ENCODE measurements around the gene NAA40. TPM values are rescaled to one million over a fixed set of nuclear protein-coding genes. Genes with fewer than 3 reads are reported as not detected.

Gene NAA40
- total RNA-seq, 1 experiment from 2014 or later = 5.3 TPM

DNA sequence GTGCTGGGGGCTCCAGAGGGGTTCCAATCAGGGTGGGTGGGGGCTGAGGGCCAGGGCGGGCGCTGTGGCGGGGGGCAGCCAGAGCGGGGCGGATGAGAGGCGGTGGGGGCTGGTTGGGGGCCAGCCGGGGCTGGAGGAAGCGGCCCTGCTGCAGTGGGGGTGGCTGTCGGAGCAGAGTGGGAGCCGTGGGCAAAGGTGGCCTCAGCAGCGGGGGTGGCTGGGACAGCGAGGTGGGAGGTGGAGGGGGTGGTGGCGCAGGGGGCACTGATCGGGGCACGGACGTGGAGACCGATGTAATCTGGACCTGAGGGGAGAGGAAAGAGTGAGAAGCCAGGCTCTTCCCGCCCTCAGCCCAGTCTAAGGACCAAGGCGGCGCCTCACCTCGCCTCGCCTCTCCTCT, 26.9 kb upstream of the NAA40 start:
- no peak for DNase-seq (ENCODE audit: extremely low read depth, low read depth)

DNA sequence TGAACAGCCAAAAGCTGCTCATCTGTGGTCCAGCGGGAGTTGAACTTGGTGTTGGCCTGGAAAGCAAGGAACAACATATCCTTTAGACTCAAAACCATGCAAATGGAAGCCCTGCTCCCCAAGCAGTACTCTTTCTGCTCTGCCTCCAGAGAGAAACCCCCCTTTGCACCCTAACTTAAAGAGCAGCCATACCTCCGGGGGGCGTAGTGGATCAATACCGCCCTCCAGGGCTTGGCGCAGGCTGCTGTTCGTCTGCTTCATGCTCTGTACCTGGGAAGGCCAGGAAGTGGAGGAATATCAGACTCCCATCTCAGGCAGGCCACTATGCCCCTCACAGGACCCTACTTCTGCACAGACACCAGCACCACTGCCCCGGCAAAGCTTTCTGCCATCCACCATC, 26.1 kb upstream of the NAA40 start:
- no peak for DNase-seq (ENCODE audit: extremely low read depth, low read depth)

DNA sequence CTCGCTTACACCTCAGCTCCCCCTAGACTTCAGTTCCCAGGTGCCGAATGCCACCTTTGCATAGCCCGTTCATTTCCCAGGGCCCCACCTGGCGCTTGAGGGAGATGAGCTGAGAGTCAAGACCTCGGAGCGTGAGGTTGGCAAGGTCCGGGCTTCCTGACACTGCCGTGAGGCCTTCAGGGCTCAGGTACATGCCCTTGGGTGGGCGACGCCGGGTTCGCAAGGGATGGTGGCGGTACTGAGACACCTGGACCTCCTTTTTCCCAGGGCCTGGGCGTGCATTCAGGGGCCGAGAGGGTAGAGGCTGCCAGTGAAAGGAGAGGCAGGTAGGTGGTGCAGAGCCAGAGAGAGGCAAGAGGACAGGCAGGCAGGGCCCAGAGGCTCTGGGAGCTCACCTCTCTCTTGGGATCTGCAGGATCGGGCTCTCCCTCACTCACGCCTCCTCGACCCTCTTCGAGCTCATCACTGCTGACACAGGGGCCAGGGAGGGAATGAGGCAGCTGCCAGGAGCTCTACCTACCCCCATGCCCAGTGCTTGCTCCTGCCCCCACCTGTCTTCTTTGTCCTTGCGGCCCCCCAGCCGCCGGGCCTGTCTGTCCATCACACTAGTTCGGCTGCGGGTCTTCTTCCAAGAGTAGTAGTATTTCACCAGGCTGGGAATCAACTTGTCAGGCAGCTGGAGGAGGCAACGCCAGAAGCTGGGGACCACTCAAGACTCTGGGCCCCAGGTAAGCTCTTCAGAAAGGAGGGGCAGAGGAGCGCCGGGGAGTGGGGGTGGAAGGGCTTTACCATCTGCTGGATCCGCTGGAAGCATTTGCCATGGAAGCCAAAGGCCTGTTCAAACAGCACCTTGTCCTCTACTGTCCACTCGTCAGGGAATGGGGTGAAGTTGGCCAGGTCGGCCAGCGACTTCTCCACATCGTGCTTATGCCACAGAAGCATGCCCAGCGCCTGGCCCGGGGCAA, 24.7 kb upstream of the NAA40 start:
- DNase-seq (ENCODE audit: extremely low read depth, low read depth) = no peak

DNA sequence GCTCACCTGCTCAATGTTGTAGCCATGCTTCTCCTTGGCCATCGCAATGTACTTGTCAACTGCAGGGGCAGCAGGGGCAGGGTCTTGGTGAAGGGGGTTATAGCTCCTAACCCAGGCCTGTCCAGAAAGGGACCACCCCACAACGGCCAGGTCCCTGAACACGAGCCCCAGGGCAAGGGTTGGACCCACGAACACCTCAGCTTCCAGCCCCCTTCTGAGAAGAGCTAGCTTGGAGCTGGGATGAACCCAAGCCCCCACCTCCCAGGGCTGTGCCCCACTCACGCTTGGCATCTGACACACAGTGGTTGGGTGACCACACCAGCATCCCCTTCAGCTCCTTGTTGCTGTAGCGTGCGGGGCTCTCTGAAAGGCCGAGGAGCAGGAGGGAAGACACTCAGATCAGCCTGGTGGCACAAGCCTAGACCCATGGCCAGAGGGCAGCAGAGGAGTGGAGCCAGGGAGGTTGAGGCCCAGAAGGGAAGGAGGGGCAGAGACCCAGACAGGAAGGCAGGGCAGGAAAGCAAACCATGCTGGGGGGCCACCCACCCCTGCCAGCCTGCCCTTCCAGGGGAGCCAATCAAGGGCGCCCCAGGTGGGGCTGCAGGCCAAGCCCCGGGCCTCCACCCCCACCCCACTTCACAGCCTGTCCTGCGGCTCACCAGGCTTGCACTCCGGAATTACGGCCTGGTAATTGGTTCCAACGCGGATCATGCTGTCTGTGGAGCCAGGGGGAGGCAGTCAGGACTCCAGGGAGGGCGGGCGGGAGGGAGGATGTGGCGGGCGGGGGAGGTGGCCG, 23.7 kb upstream of the NAA40 start:
- no peak for DNase-seq (ENCODE audit: extremely low read depth, low read depth)

DNA sequence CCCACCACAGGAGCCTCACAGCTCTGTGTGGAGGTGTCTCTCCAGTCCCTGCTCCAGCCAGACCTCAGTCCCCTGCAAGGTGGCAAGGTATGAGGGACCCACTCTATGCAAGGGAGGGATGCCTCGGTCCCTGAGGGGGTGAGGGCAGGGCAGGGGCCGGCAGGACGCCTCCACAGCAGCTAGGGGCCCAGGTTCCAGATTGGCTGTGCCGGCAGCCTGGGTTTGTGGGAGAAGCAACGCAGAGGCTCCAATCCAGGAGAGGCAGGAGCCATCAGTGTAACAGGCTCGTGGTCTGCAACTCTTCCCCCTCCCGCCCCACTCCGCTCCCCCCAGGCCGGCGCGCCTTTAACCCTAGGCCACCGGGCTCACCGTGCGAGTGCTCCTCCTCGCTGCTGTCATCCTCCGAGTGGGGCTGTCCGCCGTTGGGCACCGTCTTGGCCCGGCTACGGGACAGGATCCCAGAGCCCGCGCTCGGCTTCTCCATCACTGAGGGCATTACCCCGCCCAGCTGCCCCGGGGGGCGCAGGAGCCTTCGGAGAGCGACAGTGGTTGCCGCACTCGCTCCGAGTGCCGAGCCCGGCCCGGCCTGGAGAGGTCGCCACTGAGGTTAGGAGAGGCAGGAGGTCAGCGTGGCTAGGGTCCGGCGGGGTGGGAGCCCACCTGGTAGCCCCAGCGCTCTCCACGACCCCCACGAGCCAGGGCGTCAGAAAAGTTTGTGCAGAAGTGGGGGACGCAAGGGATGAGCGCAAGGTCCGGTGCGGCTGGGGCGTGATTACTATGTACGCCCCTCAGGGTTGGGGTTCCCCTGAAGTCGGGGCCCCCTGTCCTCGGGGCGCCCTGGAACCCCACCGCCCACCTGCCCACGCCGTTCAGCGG, 22.6 kb upstream of the NAA40 start:
- DNase-seq (ENCODE audit: extremely low read depth, low read depth) = no peak

DNA sequence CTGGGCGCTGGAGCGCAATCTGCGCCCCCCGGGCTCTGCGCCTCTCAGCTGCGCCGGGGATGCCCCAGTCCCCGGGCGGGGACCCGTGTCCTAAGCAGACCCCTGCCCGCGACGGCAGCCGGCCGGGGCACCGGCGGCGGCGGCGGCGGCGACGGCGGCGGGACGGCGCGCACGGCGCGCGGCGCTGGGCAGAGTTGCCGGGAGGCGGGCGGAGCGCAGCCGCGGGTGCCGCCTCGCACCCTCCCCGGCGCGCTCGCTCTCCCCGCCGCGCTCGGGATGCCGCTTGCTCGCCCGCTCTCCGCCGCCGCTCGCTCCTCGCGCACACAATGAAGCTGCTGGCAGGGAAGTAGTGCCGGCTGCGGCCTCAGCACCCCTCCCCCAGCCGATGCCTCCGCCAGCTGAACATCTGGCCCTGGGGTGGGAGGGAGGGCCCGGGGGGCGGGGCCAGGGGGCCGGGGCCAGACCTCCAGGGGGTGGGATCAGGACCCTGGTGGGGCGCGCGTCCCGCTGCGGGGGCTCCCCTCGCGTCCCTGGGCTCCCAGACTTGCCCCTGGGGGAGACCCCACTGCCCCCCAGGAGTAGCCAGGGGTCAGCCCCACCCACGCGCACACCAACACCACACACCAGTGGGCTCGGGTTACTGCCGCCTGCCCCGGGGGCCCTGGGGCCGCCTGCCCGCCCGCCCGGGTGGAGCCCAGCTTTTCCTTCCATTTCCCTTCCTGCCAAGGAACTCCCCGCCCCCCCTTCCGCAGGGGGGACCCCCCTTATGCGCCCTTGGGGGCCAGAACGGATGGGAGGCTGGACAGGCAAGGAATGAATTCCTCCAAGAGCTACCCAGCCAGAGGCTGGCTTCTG, 21.7 kb upstream of the NAA40 start, which contains the start of gene RCOR2:
RCOR2 (minus strand) TSS at position 328 of the 855 bp plus-strand sequence. CDS start 708 bp downstream, outside the sequence.
- peak; percentile 64 for DNase-seq (ENCODE audit: extremely low read depth, low read depth)

DNA sequence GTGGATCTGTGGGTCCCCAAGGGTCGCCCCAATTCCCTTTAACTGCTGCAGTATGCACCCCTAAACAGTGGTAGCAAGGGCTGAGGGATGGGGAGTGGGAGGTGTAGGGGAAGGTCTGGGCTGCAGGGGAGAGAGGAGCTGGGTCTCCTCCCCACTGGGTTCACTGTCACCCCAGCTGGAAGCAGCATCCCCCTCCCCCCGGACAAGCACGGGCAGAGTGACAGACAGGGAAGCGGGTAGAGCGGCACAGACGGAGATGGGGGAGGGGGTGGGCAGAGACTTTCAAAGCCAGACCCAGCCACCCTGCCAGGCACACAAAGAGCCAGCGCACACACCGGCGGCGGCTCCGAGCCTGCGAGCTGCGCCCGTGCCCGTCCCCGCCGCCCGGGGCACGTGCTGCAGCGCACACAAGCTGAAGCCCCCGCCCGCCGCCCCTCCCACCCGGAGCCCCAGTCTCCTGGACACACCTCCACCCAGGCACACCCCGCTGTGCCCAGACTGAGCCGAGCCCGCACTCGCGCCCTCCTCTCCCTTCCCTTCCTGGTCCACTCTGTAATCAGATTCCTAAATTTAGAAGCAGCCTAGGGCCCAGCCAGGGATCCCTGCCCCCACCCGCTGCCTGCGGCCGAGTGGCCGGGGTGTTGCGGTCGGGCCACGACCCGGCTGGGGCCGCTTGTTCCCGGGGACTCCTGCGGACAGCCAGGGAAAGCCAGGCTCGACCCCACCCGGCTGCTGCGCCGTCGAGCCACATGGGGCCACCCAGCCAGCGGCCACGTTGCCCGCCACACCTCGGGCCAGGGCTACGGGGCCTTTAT, 20.9 kb upstream of the NAA40 start:
- peak; percentile 47 for DNase-seq (ENCODE audit: extremely low read depth, low read depth)

DNA sequence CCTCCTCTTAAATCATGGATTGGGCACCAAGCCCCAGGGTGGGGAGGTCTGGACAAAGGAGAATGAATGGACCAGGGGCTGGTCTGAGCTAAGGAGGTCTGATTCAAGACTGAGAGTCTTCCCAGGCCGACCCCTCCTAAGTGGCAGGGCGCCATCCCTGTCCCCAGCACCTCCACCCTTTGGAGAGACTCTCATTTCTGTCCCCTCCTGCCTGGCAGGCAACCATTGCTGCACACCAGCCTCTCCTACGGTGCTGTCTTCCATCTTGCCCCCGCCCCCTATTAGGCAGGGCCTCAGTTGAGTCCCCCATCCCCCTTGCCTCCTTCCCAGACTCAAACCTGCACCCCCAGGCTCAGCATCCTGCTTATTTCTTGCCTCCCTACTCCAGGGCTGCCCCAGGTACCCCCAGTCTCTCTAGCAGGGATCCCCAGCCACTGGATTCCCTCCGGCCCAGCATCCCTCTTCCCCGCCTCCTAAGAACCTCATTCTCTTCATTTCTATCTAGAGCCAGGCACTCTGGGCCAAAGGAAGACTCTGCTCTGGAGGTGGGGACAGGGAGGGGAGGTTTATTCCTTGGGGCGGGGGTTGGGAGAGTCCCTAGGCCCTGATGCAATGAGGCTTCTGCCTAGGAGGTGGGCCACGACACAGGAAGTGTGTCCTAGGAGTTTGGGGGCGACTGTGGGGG, 20.2 kb upstream of the NAA40 start:
- no peak for DNase-seq (ENCODE audit: extremely low read depth, low read depth)

DNA sequence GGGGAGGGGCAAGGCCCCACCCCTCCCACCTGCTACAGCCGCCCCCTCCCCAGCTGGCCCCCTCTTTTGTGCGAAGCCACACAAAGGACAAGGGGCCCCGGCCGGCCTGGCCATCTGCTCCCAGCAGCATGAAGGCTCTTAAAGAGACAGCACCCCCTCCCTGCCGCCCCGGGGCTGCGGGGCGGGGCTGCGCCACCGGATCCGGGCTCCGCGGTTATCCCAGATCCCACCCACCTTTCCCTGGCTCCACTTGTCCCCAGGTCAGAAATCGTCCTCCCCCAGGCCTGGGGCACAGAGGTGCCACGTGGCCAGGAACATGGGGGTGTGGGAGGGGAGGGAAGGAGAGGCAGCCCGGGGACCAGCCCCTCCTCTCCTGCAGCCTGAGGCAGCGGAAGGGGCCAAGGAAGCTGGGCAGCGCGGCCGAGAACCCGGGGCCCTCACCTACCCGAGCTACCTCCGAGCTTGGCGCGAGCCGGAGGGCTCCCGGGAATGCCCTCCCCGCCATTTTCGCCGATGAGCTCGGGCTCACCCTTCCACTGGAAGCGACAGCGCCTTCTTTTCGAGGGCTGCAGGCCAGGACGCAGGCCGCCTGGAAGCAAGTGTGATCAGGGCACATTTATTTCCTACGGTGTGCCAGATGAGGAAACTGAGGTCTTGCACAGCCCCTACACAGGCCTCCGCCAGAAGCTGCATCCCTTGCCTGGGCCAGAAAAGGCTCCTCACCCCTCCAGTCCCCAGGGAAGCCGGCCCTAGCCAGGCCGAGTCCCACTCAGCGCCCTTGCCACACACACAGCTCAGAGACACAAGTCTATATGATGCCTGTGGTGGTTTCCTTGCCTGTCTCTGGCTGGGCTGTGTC, 19.3 kb upstream of the NAA40 start:
- no peak for DNase-seq (ENCODE audit: extremely low read depth, low read depth)

DNA sequence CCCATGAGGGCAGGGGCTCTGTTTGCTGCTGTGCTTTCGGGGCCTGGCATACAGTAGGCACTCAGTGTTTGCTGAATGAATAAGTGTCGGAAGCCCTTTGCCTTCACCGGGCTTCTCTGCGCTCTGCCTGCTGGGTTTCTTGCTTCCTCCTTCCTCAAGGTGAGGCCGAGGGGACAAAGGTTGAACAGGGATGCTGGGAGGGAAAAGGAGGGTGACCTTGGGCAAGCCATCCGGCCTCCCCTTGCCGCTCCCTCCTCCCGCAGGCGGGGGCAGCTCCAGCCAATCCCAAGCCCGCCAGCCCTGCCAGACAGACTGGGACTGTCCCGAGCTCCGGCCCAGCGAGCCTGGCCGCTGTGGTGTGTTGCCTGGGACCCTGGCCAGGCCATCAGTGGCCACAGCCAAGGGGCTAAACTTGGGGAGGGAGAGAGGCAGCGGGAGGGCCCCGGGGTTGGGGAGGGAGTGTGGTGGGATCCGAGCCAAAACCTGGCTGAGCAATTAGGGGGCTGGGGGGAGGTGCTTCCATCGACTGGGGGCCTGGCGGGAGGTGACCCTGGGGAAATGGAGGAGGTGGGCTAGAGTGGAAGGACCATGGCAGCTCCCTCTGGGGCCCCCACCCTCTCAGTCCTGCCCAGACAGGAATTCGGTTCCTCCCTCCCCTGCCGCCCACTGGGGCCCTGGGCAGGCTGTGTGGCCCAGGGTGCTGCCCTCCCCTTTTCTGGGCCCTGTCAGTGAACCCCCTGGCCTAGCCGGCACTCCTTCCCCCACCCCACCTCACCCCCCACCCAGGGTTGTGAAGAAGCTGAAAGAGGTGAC, 18.5 kb upstream of the NAA40 start:
- DNase-seq (ENCODE audit: extremely low read depth, low read depth) = no peak

DNA sequence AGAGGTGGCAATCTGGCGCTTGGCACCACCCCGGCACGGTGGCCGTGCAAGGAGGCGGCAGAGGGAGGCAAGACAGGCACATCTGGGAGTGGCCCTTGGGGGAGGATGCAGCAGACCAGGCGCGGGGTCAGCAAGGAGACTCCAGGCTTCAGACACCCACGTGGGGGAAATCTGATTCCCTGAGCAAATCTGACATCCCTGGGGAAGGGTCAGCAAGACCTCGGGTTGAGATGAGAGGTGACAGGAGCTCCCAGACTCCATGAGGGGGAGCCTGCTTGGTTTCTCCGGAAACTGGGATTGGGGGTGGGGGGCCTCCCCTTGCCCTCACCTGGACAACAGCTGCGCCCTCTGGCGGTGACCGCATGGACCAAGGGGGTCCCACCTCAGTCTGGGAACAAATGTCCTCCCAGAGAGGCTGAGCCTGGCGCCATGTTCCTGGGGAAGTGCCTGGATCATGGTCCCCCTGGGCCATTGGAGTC, 17.8 kb upstream of the NAA40 start:
- no peak for DNase-seq (ENCODE audit: extremely low read depth, low read depth)

DNA sequence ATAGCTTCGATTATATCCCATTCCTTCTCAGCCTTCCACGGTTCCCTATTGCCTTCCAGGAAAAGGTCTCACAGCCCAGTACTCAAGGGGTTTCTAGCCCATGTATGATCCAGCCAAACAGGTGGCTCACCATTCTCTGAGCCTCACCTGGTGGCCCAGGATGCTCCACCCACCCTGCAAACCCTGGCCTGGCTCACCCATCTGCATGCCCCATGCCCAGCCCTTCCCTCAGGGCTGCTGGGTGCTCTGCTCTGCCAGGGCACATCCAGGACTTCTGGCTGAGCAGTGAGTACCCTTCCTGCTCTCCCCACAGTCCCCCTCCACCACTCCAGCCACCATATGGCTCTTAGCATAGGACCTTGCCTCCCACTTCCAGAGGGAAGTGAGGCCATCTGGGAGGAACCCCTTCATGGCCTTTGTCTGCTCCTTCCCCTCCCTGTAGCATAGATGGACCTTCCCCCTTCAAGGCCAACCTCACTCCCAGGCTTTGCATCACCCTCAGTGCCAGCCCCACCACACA, 16.1 kb upstream of the NAA40 start:
- DNase-seq (ENCODE audit: extremely low read depth, low read depth) = no peak

DNA sequence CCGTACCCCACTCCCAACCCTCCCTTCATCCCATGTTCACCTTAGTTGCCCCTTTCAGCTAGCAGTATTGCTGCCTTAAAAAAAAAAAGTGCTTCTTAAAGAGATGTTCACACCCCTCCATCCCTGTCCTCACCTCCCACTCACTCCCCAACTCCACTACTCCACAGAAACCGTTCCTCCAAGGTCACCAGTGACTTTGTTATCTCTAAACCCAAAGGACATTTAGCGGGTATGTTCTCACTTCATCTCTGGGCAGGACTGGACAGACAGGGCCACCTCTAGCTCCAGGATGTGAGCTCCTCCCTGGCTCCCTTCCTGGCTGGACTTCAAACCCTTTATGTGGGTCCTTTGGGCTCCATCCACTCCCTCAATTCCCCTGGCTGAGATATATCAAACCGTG, 15.5 kb upstream of the NAA40 start:
- no peak for DNase-seq (ENCODE audit: extremely low read depth, low read depth)

DNA sequence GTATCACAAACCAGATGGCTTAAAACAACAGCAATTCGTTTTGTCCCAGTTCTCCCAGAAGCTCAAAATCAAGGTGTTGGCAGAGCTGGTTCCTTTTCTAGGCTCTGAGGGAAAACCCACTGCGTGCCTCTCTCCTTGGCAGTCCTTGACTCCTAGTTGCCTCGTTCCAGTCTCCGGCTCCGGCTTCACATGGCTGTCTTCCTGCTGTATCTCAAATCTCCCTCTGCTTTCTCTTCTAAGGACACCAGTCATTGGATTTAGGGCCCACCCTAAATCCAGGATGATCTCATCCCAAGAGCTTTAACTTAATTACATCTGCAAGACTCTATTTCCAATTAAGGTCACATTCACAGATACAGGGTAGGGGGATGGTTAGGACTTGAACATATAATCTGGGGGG, 9.2 kb upstream of the NAA40 start:
- DNase-seq (ENCODE audit: extremely low read depth, low read depth) = no peak

DNA sequence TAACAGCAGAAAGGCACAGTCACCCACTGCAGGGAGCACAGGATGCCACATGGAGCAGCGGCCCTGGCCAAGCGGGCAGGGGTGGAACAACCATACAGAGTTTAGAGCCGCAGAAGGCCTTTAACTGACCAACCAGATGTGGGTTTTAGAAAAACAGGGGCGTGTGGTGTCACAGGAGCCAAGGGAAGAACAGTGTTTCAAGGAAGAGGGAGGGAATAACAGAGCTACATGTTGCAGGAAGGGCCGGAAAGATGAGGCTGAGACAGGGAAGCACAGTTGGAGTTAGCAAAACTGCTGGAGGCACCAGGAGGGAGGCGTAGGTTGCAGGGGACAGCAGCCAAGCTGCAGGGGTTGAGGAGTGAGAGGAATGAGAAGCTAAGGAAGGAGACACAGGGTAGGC, 7.8 kb upstream of the NAA40 start:
- no peak for DNase-seq (ENCODE audit: extremely low read depth, low read depth)

DNA sequence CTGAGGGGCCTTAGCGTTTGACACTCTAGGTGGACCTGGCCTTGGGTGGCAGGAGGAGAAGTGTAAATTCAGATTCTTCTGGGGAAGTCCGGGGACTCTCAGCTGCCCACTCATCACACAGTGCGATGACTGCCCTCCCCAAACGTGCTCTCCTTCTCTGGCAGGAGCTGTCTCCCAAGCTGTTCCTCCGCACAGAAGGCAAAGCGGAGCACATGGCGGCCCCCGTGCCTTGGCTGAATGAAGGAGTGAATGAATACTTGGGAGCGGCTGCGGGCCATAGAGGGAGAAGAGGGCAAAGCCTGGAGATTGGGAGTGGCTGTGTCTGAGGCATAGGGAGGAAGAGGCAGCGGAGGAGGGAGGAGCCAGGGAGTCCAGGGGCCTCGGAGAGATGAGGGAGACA, 6.9 kb upstream of the NAA40 start:
- no peak for DNase-seq (ENCODE audit: extremely low read depth, low read depth)

Data from NCI-H460 (cell line).